Parathyroid adenoma (tissue), 2 donors: Measurements from ENCODE around the gene LIPC.

Experiments
- H2AFZ ChIP-seq: fragments of 300-600 bp; sonication (generic); one replicate; pipeline ENCODE4 v1.7.0; 2017; ENCODE audit warnings: antibody characterized with exemption, mild to moderate bottlenecking
- H3K27ac ChIP-seq: fragments of 300-600 bp; sonication (generic); one replicate; pipeline ENCODE4 v1.7.0; 2017
- H3K27me3 ChIP-seq: fragments of 300-600 bp; sonication (generic); one replicate; pipeline ENCODE4 v1.7.0; 2017; ENCODE audit warnings: low read length; ENCODE audit not compliant: control insufficient read depth, insufficient read depth
- H3K36me3 ChIP-seq: fragments of 300-600 bp; sonication (generic); one replicate; pipeline ENCODE4 v1.7.0; 2017; ENCODE audit warnings: low read length; ENCODE audit not compliant: control insufficient read depth, insufficient read depth
- H3K4me1 ChIP-seq: fragments of 300-600 bp; sonication (generic); one replicate; pipeline ENCODE4 v1.7.0; 2017; ENCODE audit warnings: control low read depth
- H3K4me2 ChIP-seq: fragments of 300-600 bp; sonication (generic); one replicate; pipeline ENCODE4 v1.7.0; 2017; ENCODE audit warnings: low read length
- H3K4me3 ChIP-seq: fragments of 300-600 bp; sonication (generic); one replicate; pipeline ENCODE4 v1.7.0; 2017; ENCODE audit warnings: low read depth, low read length
- H3K79me2 ChIP-seq: fragments of 300-600 bp; sonication (generic); one replicate; pipeline ENCODE4 v1.7.0; 2017; ENCODE audit warnings: control low read depth
- H3K9ac ChIP-seq: fragments of 300-600 bp; sonication (generic); one replicate; pipeline ENCODE4 v1.7.0; 2017; ENCODE audit warnings: mild to moderate bottlenecking
- H3K9me3 ChIP-seq: fragments of 300-600 bp; sonication (generic); one replicate; pipeline ENCODE4 v1.7.0; 2017; ENCODE audit warnings: low read length; ENCODE audit not compliant: control insufficient read depth
- CTCF ChIP-seq: fragments of 300-600 bp; sonication (generic); IDR thresholded peaks from one replicate; pipeline ENCODE4 v1.7.0; 2017; ENCODE audit warnings: antibody characterized with exemption, mild to moderate bottlenecking
- donor health status: primary hyperparathyroidism.

LIPC gene

GRCh38 chr15:58459045-58459444 lies 27.3 kb downstream of the LIPC start:
- Histone ChIP-seq H3K9ac (no peak overlapping the region), H3K9me3 (no peaks in the 10 kb centered on the region), H3K4me3 (no peak overlapping the region), H3K36me3 (no peaks in the 10 kb centered on the region), H3K4me1 (no peaks in the 10 kb centered on the region), H3K27ac (peak overlapping the region; percentile 51), H3K79me2 (no peaks in the 10 kb centered on the region), H3K27me3 (no peaks in the 10 kb centered on the region), H2AFZ (no peak overlapping the region), H3K4me2 (no peak overlapping the region)
- no peak for TF ChIP-seq CTCF

GRCh38 chr15:58459560-58459959 lies 27.8 kb downstream of the LIPC start:
- Histone ChIP-seq H3K79me2 (no peaks in the 10 kb centered on the region), H3K4me2 (no peak overlapping the region), H3K4me3 (no peak overlapping the region), H3K9me3 (no peaks in the 10 kb centered on the region), H2AFZ (no peak overlapping the region), H3K9ac (no peak overlapping the region), H3K36me3 (no peaks in the 10 kb centered on the region), H3K27me3 (no peaks in the 10 kb centered on the region), H3K4me1 (no peaks in the 10 kb centered on the region), H3K27ac (peak overlapping the region; percentile 51)
- no peak for TF ChIP-seq CTCF

- Histone ChIP-seq H3K4me3 (no peak overlapping the region), H3K36me3 (no peaks in the 10 kb centered on the region), H3K27me3 (no peaks in the 10 kb centered on the region), H2AFZ (no peak overlapping the region), H3K27ac (peak overlapping the region; percentile 51), H3K4me2 (no peak overlapping the region), H3K9me3 (no peaks in the 10 kb centered on the region), H3K9ac (no peak overlapping the region), H3K79me2 (no peaks in the 10 kb centered on the region), H3K4me1 (no peaks in the 10 kb centered on the region)
- no peak for TF ChIP-seq CTCF
Observed at GRCh38 chr15:58460116-58460790, 28.5 kb downstream of the LIPC start.

- H3K36me3 ChIP-seq = no peaks in the 10 kb centered on the region
- no peaks in the 10 kb centered on the region for H3K27me3 ChIP-seq
- no peak overlapping the region for H3K4me3 ChIP-seq
- no peaks in the 10 kb centered on the region for H3K4me1 ChIP-seq
- no peaks in the 10 kb centered on the region for H3K79me2 ChIP-seq
- no peaks in the 10 kb centered on the region for H3K9me3 ChIP-seq
- H2AFZ ChIP-seq = no peak overlapping the region
- H3K4me2 ChIP-seq = no peak overlapping the region
- TF ChIP-seq CTCF = no peak
- no peak overlapping the region for H3K9ac ChIP-seq
- H3K27ac ChIP-seq = no peak overlapping the region
Observed at GRCh38 chr15:58460872-58461271, 29.1 kb downstream of the LIPC start.

GRCh38 chr15:58462547-58462946 lies 30.8 kb downstream of the LIPC start:
- no peak overlapping the region for H3K4me3 ChIP-seq
- no peak overlapping the region for H3K4me2 ChIP-seq
- H3K79me2 ChIP-seq = no peaks in the 10 kb centered on the region
- no peak overlapping the region for H3K27ac ChIP-seq
- no peaks in the 10 kb centered on the region for H3K36me3 ChIP-seq
- H3K27me3 ChIP-seq = no peaks in the 10 kb centered on the region
- H3K4me1 ChIP-seq = no peaks in the 10 kb centered on the region
- no peak overlapping the region for H3K9ac ChIP-seq
- no peak for TF ChIP-seq CTCF
- H3K9me3 ChIP-seq = no peaks in the 10 kb centered on the region
- H2AFZ ChIP-seq = peak overlapping the region; percentile 53
